Heart left ventricle (tissue), 16 donors: ENCODE data around the gene HHAT. TPM values are rescaled to one million over a fixed set of nuclear protein-coding genes. Genes with fewer than 3 reads are reported as not detected.

Experiments used
- ATAC-seq, 4 donors: fragments of 200-7000 bp; cut with Tn5 transposase; one replicate each; pipeline ENCODE4 v1.9.1; 2020 to 2022; ENCODE audit warnings: moderate library complexity in 4 of 4, mild to moderate bottlenecking in 3 of 4, moderate number of reproducible peaks in 1 of 4
- DNase-seq, 5 donors: peaks; one replicate each; pipeline ENCODE4 v3.0.0-alpha.2; 2020
- H3K27ac ChIP-seq, 12 donors: fragments of 200-600 bp; sonication (generic) in 4 of 12; one replicate each; pipeline versions ENCODE4 v1.5.0 to v1.8.0; 2016 to 2022; ENCODE audit warnings: mild to moderate bottlenecking in 2 of 12
- H3K27me3 ChIP-seq, 9 donors: fragments of 200-600 bp; sonication (generic) in 2 of 9; one replicate each; pipeline versions ENCODE4 v1.5.1 to v1.8.0; 2016 to 2022; ENCODE audit warnings: mild to moderate bottlenecking in 3 of 9
- H3K36me3 ChIP-seq, 9 donors: fragments of 200-600 bp; sonication (generic) in 2 of 9; one replicate each; pipeline versions ENCODE4 v1.5.0 to v1.8.0; 2018 to 2022; ENCODE audit warnings: mild to moderate bottlenecking in 2 of 9
- H3K4me1 ChIP-seq, 12 donors: fragments of 200-600 bp; sonication (generic) in 4 of 12; one replicate each; pipeline versions ENCODE4 v1.5.0 to v1.8.0; 2016 to 2022; ENCODE audit warnings: mild to moderate bottlenecking in 3 of 12
- H3K4me3 ChIP-seq, 12 donors: fragments of 200-600 bp; sonication (generic) in 4 of 12; one replicate each; pipeline versions ENCODE4 v1.5.0 to v1.8.0; 2017 to 2022; ENCODE audit warnings: mild to moderate bottlenecking in 9 of 12, moderate library complexity in 4 of 12
- H3K9me3 ChIP-seq, 12 donors: fragments of 200-600 bp; sonication (generic) in 4 of 12; one replicate each; pipeline versions ENCODE4 v1.5.0 to v1.8.0; 2016 to 2022; ENCODE audit warnings: mild to moderate bottlenecking in 1 of 12
- POLR2A ChIP-seq, 2 donors: fragments of 450-650 bp; IDR thresholded peaks; one replicate each; pipeline ENCODE4 v1.6.1; 2017; ENCODE audit warnings: antibody characterized with exemption in 2 of 2, mild to moderate bottlenecking in 2 of 2, moderate library complexity in 2 of 2
- WGBS, 4 donors: extraction: QIAGEN DNeasy Blood & Tissue Kit in 2 of 4; methylation state at CpG; one replicate each; pipeline versions ENCODE4 v1.1.5 to v1.1.7; 2013 to 2018; 5-methylcytosine and 5-hydroxymethylcytosine counted together
- intact Hi-C, 10 donors: fragments of 100-400 bp; cut with DNase I; formaldehyde crosslinking; loops; one replicate each; pipeline versions ENCODE4 v1.11.1 to v1.14.2; 2022
- polyA plus RNA-seq, 2 donors: library from polyadenylated mRNA; stranded (reverse); fragments of 200-250 nt; gene quantifications; one replicate each; pipeline ENCODE4 v1.2.3, GENCODE V29; 2013
- total RNA-seq, 9 donors: library from RNA; depleted of rRNA in 2 of 9; stranded (reverse); fragments of >200 nt in 2 of 9; fragmentation: NEBNext Ultra II Directional in 3 of 9; extraction: Animal tissue kit (Norgen Biotek cat#: 25700) in 3 of 9; gene quantifications; one replicate each; pipeline versions ENCODE4 v1.1.0 to v1.2.4, GENCODE V29; 2016 to 2023
- TF ChIP-seq, protein P1 (sequence below), 12 donors: fragments of 200-600 bp; sonication (generic) in 4 of 12; IDR thresholded peaks; one replicate each; pipeline versions ENCODE4 v1.5.0 to v1.8.0; 2018 to 2022; ENCODE audit warnings: antibody characterized with exemption in 12 of 12, mild to moderate bottlenecking in 5 of 12
- donor health status: ischemic (EF 13 %, LVEDD 7.1; RV severe dilation, severe dysfunction).
- donor health status: healthy with polysubstance abuse.
- donor health status: DM: no; HTN: yes; CAD: no.
- donor health status: DM: no; HTN: no; CAD: no.
- donor health status: ischemic (EF 25% LVEDD 6.9; RV normal size, moderate dysfunction).
- donor health status: ischemic (EF 25% LVEDD 5.7; RV mildly dilated, moderate dysfunction).
- donor health status: healthy.
- donor health status: DM: yes; HTN: yes; CAD: no.
- donor health status: ischemic (EF 35%, LVEDD 5.7; RV mildly dilated, moderate dysfunction).
- donor health status: nonischemic (EF 11% LVEDD 7.7; RV severe dilation, severe dysfunction).
- donor health status: DM: yes; HTN: yes; CAD: no.
- donor health status: PGD.
- donor health status: ischemic (EF 29% LVEDD 5.4; RV normal size, mild dysfunction).
- donor health status: nonischemic (EF 23%, LVEDD 6.1; RV moderate dilation, normal function).

Gene HHAT
- total and polyA plus RNA-seq, 11 donors, result 0.98 to 4.7 (median 2.8) TPM

DNA sequence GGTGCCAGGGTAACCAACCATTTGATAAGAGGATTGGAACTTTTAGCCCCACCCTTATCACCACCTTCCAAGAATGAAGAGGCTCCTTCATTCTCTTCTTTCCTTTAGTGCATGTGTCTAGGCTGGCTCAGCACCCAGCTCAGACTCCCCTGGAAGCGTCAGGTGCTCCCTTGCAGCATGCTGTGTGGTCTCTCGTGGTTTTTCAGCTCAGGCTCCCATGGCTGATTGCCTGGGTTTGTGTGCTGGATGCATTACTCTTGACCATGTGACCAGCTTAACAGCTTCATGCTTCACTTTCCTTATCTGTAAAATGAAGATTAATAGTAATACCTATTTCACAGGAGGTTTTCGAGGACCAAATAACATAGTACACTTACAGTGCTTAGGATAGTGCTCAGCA is 198.4 kb downstream of the HHAT start:
- ATAC-seq (no peak), DNase-seq (no peak)
- intact Hi-C loops, result no loop called here
- TF ChIP-seq POLR2A (IDR thresholded peaks at IDR 0.05), result no peak
- TF ChIP-seq, protein P1, sequence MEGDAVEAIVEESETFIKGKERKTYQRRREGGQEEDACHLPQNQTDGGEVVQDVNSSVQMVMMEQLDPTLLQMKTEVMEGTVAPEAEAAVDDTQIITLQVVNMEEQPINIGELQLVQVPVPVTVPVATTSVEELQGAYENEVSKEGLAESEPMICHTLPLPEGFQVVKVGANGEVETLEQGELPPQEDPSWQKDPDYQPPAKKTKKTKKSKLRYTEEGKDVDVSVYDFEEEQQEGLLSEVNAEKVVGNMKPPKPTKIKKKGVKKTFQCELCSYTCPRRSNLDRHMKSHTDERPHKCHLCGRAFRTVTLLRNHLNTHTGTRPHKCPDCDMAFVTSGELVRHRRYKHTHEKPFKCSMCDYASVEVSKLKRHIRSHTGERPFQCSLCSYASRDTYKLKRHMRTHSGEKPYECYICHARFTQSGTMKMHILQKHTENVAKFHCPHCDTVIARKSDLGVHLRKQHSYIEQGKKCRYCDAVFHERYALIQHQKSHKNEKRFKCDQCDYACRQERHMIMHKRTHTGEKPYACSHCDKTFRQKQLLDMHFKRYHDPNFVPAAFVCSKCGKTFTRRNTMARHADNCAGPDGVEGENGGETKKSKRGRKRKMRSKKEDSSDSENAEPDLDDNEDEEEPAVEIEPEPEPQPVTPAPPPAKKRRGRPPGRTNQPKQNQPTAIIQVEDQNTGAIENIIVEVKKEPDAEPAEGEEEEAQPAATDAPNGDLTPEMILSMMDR (IDR thresholded peaks at IDR 0.05), result no peak
- Histone ChIP-seq H3K27ac (no peak overlapping the region), H3K9me3 (no peaks in the 10 kb centered on the region), H3K4me1 (peaks cover 0 to 11% (median 0%) of the 10 kb centered on the region in 12 donors), H3K36me3 (no peaks in the 10 kb centered on the region), H3K27me3 (no peaks in the 10 kb centered on the region), H3K4me3 (no peak overlapping the region)
- 57 to 70% (median 62%) methylated on average over 3 of the region's 3 CpGs for WGBS, 4 donors

DNA sequence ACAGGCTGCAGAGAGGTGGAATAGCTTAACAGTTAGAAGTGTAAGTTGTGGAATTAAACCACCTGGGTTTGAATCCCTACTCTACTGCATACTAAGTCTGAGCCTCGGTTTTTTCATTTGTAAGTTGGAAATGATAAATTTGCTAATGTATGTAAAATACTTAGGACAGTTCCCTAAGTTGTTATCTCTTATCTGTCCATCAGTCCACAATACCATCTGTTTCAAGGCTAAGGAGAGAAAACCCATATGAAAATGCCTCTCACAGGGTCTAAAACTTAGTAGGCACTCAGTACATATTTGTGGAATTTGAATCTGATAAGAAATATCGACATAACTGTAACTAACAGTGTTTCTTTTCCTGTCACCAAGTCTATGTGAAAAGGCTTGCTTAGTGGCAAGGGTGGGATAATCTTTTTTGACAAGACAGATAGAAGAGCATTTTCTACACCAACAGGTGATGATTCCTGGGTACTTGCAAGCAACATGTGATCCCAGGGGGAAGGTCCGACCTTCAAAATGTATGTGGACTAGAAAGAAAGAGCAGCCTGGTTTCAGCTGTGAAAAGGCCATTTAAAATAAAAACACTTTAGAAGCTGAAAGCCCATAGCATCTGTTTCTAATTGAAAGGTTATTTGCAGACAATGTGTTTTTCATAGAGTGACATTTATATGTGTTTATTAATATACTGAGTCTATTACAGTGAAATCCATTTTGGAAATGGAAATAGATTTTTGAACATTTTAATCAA is 202.9 kb downstream of the HHAT start:
- H3K9me3 ChIP-seq, result no peaks in the 10 kb centered on the region
- ATAC-seq (no peak), DNase-seq (no peak)
- TF ChIP-seq, protein P1 (IDR thresholded peaks at IDR 0.05), result no peak
- no peak for TF ChIP-seq POLR2A (IDR thresholded peaks at IDR 0.05)
- H3K4me1 ChIP-seq, result peaks cover 0 to 6% (median 0%) of the 10 kb centered on the region in 12 donors
- H3K36me3 ChIP-seq, result no peaks in the 10 kb centered on the region
- intact Hi-C loops, result no loop called here
- H3K4me3 ChIP-seq, result no peak overlapping the region
- no peak overlapping the region for H3K27ac ChIP-seq
- no peaks in the 10 kb centered on the region for H3K27me3 ChIP-seq
- WGBS, 4 donors, result 30 to 41% (median 33%) methylated on average over 3 of the region's 3 CpGs

DNA sequence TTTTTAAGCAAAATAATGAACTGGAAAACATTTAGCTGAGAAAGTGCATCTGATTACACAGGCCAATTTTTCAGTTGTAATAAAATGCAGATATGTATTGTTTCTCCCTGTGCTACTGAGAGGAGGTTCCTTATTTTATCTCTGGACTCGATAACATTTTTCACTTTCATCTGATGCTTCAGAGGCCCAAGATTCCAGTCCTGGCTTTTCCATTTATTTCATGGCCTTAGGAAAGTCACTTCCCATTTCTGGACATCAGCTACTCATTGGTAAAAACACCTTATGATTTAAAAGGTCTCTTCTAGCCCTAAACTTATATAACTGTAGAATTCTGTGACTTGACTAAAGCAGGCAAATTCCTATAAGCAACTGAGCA is 203.5 kb downstream of the HHAT start:
- TF ChIP-seq, protein P1 (IDR thresholded peaks at IDR 0.05), result no peak
- no peak for TF ChIP-seq POLR2A (IDR thresholded peaks at IDR 0.05)
- ATAC-seq, result no peak
- intact Hi-C loops, result no loop called here
- DNase-seq, result no peak
- no peaks in the 10 kb centered on the region for H3K9me3 ChIP-seq
- H3K4me1 ChIP-seq, result peaks cover 0 to under 1% (median 0%) of the 10 kb centered on the region in 12 donors
- no peak overlapping the region for H3K4me3 ChIP-seq
- 50 to 64% (median 59%) methylated on average over 1 of the region's 1 CpG for WGBS, 4 donors
- no peak overlapping the region for H3K27ac ChIP-seq
- no peaks in the 10 kb centered on the region for H3K36me3 ChIP-seq
- no peaks in the 10 kb centered on the region for H3K27me3 ChIP-seq

DNA sequence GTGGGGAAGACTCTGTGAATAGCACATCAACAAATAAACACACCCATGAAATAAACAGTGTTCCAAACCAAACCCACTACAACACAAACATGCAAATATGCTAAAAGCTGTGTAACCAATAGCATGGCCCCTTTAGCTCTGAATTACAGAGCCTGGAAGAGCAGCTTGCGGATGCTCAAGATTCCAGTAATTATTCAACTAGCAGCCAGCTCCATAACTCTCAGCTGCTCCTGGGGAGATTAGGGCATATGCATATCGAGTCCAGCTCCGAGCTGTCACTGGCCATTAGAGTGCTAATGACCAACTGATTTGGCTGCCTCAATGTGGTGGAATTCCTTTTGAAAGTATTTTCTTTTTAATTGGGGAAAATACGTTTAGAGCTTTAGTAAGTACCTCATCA is 207.1 kb downstream of the HHAT start:
- intact Hi-C loops, result no loop called here
- Histone ChIP-seq H3K4me1 (no peaks in the 10 kb centered on the region), H3K36me3 (no peaks in the 10 kb centered on the region), H3K9me3 (no peaks in the 10 kb centered on the region), H3K27ac (no peak overlapping the region), H3K4me3 (no peak overlapping the region), H3K27me3 (no peaks in the 10 kb centered on the region)
- ATAC-seq, result no peak
- TF ChIP-seq POLR2A (IDR thresholded peaks at IDR 0.05), result no peak
- TF ChIP-seq, protein P1 (IDR thresholded peaks at IDR 0.05), result no peak
- WGBS, 4 donors, result 66 to 80% (median 72%) methylated on average over 4 of the region's 4 CpGs
- DNase-seq, result no peak
